ENCODE measurements around the gene DGCR8. TPM values are rescaled to one million over a fixed set of nuclear protein-coding genes. Genes with fewer than 3 reads are reported as not detected.

DGCR8 gene
- total RNA-seq, 2 experiments from 2014 or later, result 17.8 to 18.5 TPM

GRCh38 chr22:20156042-20156389 is 76.0 kb downstream of the DGCR8 start:
- Histone ChIP-seq H3K36me3 (ENCODE audit: insufficient read depth, low read length) (no peaks in the 10 kb centered on the region), H3K27me3 (ENCODE audit: control insufficient read depth in 1 of 2, insufficient read depth in 2 of 2, low read length in 2 of 2) (peaks cover 4 to 6% of the 10 kb centered on the region in 2 experiments), H3K4me3 (ENCODE audit: low read length) (no peak overlapping the region), H3K27ac (ENCODE audit: low read depth in 1 of 2, low read length in 2 of 2) (no peak overlapping the region), H3K9me3 (ENCODE audit: control insufficient read depth in 1 of 2, insufficient read depth in 1 of 2, low read length in 2 of 2) (peaks cover 0 to 10% of the 10 kb centered on the region in 2 experiments), H3K4me1 (ENCODE audit: insufficient read depth, low read length) (peaks cover 21% of the 10 kb centered on the region)
- intact Hi-C loops (cut with DNase I, micrococcal nuclease), result loop anchor here in 1 of 2 experiments (5.0 kb wide), 1 partner anchor 586 kb away; no protein-coding TSS in a partner anchor
- Mint-ChIP-seq H3K4me1 (ENCODE audit: low read depth) (peaks cover 4% of the 10 kb centered on the region), H3K9me3 (no peaks in the 10 kb centered on the region), H3K4me3 (no peak overlapping the region), H3K27me3 (peaks cover 5% of the 10 kb centered on the region), H3K27ac (no peak overlapping the region), H3K36me3 (ENCODE audit: low read depth) (no peaks in the 10 kb centered on the region)
- POLR2A ChIA-PET, result no interaction called here
- CTCF ChIA-PET, result no interaction called here
- ATAC-seq (ENCODE audit: poor library complexity), result no peak
- no peak for DNase-seq
- TF ChIP-seq CTCF (IDR thresholded peaks at IDR 0.05), result no peak

- POLR2A ChIA-PET, result interaction anchor here (1.0 kb wide), 1 partner anchor 49 kb away, joined by 3 read pairs; no protein-coding TSS in a partner anchor
- Mint-ChIP-seq H3K27ac (no peak overlapping the region), H3K9me3 (no peaks in the 10 kb centered on the region), H3K27me3 (peaks cover 5% of the 10 kb centered on the region), H3K4me3 (no peak overlapping the region), H3K36me3 (ENCODE audit: low read depth) (no peaks in the 10 kb centered on the region), H3K4me1 (ENCODE audit: low read depth) (peaks cover 4% of the 10 kb centered on the region)
- ATAC-seq (ENCODE audit: poor library complexity), result peak; percentile 95
- intact Hi-C loops (cut with DNase I, micrococcal nuclease), result loop anchor here (1.0 to 5.0 kb wide), 3 partner anchors 111 to 585 kb away; partner anchors contain the start of gene RTN4R (in 2 of the 2)
- Histone ChIP-seq H3K9me3 (ENCODE audit: control insufficient read depth in 1 of 2, insufficient read depth in 1 of 2, low read length in 2 of 2) (peaks cover 0 to 11% of the 10 kb centered on the region in 2 experiments), H3K27me3 (ENCODE audit: control insufficient read depth in 1 of 2, insufficient read depth in 2 of 2, low read length in 2 of 2) (peaks cover 4 to 6% of the 10 kb centered on the region in 2 experiments), H3K4me1 (ENCODE audit: insufficient read depth, low read length) (peaks cover 21% of the 10 kb centered on the region), H3K27ac (ENCODE audit: low read depth in 1 of 2, low read length in 2 of 2) (no peak overlapping the region), H3K4me3 (ENCODE audit: low read length) (no peak overlapping the region), H3K36me3 (ENCODE audit: insufficient read depth, low read length) (no peaks in the 10 kb centered on the region)
- peak; percentile 99 for TF ChIP-seq CTCF (IDR thresholded peaks at IDR 0.05)
- peak; percentile 75 to 96 (median 86) for DNase-seq
- CTCF ChIA-PET, result interaction anchor here (0.8 to 1.1 kb wide), 7 partner anchors 46 to 585 kb away, joined by 3 to 7 read pairs (median 4); no protein-coding TSS in a partner anchor
Observed at GRCh38 chr22:20156611-20157429, 76.8 kb downstream of the DGCR8 start.

- POLR2A ChIA-PET, result interaction anchor here (1.0 kb wide), 1 partner anchor 48 kb away, joined by 3 read pairs; no protein-coding TSS in a partner anchor
- H3K27me3 ChIP-seq (ENCODE audit: control insufficient read depth in 1 of 2, insufficient read depth in 2 of 2, low read length in 2 of 2), result peaks cover 4 to 6% of the 10 kb centered on the region in 2 experiments
- DNase-seq, result no peak
- Mint-ChIP-seq H3K27ac (no peak overlapping the region), H3K27me3 (peaks cover 5% of the 10 kb centered on the region), H3K4me1 (ENCODE audit: low read depth) (peaks cover 4% of the 10 kb centered on the region), H3K4me3 (no peak overlapping the region), H3K36me3 (ENCODE audit: low read depth) (no peaks in the 10 kb centered on the region), H3K9me3 (no peaks in the 10 kb centered on the region)
- CTCF ChIA-PET, result interaction anchor here (0.9 to 1.1 kb wide), 6 partner anchors 81 to 584 kb away, joined by 3 to 7 read pairs (median 4); no protein-coding TSS in a partner anchor
- no peak overlapping the region for H3K4me3 ChIP-seq (ENCODE audit: low read length)
- peaks cover 0 to 14% of the 10 kb centered on the region in 2 experiments for H3K9me3 ChIP-seq (ENCODE audit: control insufficient read depth in 1 of 2, insufficient read depth in 1 of 2, low read length in 2 of 2)
- intact Hi-C loops (cut with DNase I, micrococcal nuclease), result loop anchor here (1.0 to 5.0 kb wide), 3 partner anchors 111 to 585 kb away; partner anchors contain the start of gene RTN4R (in 2 of the 2)
- no peaks in the 10 kb centered on the region for H3K36me3 ChIP-seq (ENCODE audit: insufficient read depth, low read length)
- no peak for ATAC-seq (ENCODE audit: poor library complexity)
- peaks cover 21% of the 10 kb centered on the region for H3K4me1 ChIP-seq (ENCODE audit: insufficient read depth, low read length)
- H3K27ac ChIP-seq (ENCODE audit: low read depth in 1 of 2, low read length in 2 of 2), result no peak overlapping the region
- TF ChIP-seq CTCF (IDR thresholded peaks at IDR 0.05), result no peak
Observed at GRCh38 chr22:20157430-20158183, 77.6 kb downstream of the DGCR8 start.

Measured in CD4-positive, alpha-beta T cell (primary cell).